ENCODE results near the gene FAM156A.
"Not testable (repeated sequence)": the region's sequence is repeated elsewhere in the genome, so short reads cannot be mapped to it uniquely, and the experiment has no call there.

FAM156A gene

GRCh38 chrX:52988985-52989917 is 30.9 kb upstream of the FAM156A start:
- peak; percentile 42 for FAIRE-seq
- TF ChIP-seq TAF1 (IDR thresholded peaks at IDR 0.05; ENCODE audit: borderline replicate concordance, low read depth, low read length) (no peak), POLR2A (IDR thresholded peaks at IDR 0.05; ENCODE audit: low read depth, low read length) (no peak), POLR2AphosphoS5 (IDR thresholded peaks at IDR 0.05; ENCODE audit: low read depth, low read length) (no peak)
- DNase-seq (ENCODE audit: insufficient read length), result no peak

GRCh38 chrX:52983321-52984000 is 25.1 kb upstream of the FAM156A start:
- DNase-seq (ENCODE audit: insufficient read length) (no peak), FAIRE-seq (no peak)
- TF ChIP-seq POLR2AphosphoS5 (IDR thresholded peaks at IDR 0.05; ENCODE audit: low read depth, low read length) (no peak), POLR2A (IDR thresholded peaks at IDR 0.05; ENCODE audit: low read depth, low read length) (no peak), TAF1 (IDR thresholded peaks at IDR 0.05; ENCODE audit: borderline replicate concordance, low read depth, low read length) (no peak)

- TF ChIP-seq POLR2A (IDR thresholded peaks at IDR 0.05; ENCODE audit: low read depth, low read length) (no peak), TAF1 (IDR thresholded peaks at IDR 0.05; ENCODE audit: borderline replicate concordance, low read depth, low read length) (no peak), POLR2AphosphoS5 (IDR thresholded peaks at IDR 0.05; ENCODE audit: low read depth, low read length) (no peak)
- FAIRE-seq (peak; percentile 14), DNase-seq (ENCODE audit: insufficient read length) (no peak)
Observed at GRCh38 chrX:52979993-52980392, 21.7 kb upstream of the FAM156A start.

- TF ChIP-seq TAF1 (IDR thresholded peaks at IDR 0.05; ENCODE audit: borderline replicate concordance, low read depth, low read length), result no peak
- no peak for TF ChIP-seq POLR2A (IDR thresholded peaks at IDR 0.05; ENCODE audit: low read depth, low read length)
- TF ChIP-seq POLR2AphosphoS5 (IDR thresholded peaks at IDR 0.05; ENCODE audit: low read depth, low read length), result no peak
- no peak for DNase-seq (ENCODE audit: insufficient read length)
- FAIRE-seq, result no peak
Observed at GRCh38 chrX:52979568-52979967, 21.2 kb upstream of the FAM156A start.

GRCh38 chrX:52977953-52978352 is 19.6 kb upstream of the FAM156A start:
- DNase-seq (ENCODE audit: insufficient read length) (no peak), FAIRE-seq (no peak)
- TF ChIP-seq POLR2AphosphoS5 (IDR thresholded peaks at IDR 0.05; ENCODE audit: low read depth, low read length) (no peak), POLR2A (IDR thresholded peaks at IDR 0.05; ENCODE audit: low read depth, low read length) (no peak), TAF1 (IDR thresholded peaks at IDR 0.05; ENCODE audit: borderline replicate concordance, low read depth, low read length) (no peak)

- not testable (repeated sequence) for DNase-seq (ENCODE audit: insufficient read length)
- peak; percentile 58 for FAIRE-seq
Observed at GRCh38 chrX:52975576-52975975, 17.3 kb upstream of the FAM156A start.

- FAIRE-seq; DNase-seq (ENCODE audit: insufficient read length): not testable (repeated sequence)
Observed at GRCh38 chrX:52974336-52974992, 16.1 kb upstream of the FAM156A start.

- not testable (repeated sequence) for DNase-seq (ENCODE audit: insufficient read length); FAIRE-seq
Observed at GRCh38 chrX:52967922-52968321, 9.6 kb upstream of the FAM156A start.

GRCh38 chrX:52966993-52967738 is 8.8 kb upstream of the FAM156A start:
- not testable (repeated sequence) for DNase-seq (ENCODE audit: insufficient read length); FAIRE-seq

- not testable (repeated sequence) for DNase-seq (ENCODE audit: insufficient read length)
- peak; percentile 56 for FAIRE-seq
Observed at GRCh38 chrX:52958961-52959360, 643 bp upstream of the FAM156A start.

GRCh38 chrX:52949884-52950283 is 8.4 kb downstream of the FAM156A start:
- not testable (repeated sequence) for FAIRE-seq; DNase-seq (ENCODE audit: insufficient read length)

GRCh38 chrX:52949325-52949724 is 9.0 kb downstream of the FAM156A start:
- DNase-seq (ENCODE audit: insufficient read length), result not testable (repeated sequence)

GRCh38 chrX:52948265-52948664 is 10.1 kb downstream of the FAM156A start:
- FAIRE-seq; DNase-seq (ENCODE audit: insufficient read length): not testable (repeated sequence)

More at GRCh38 chrX:52949325-52949724, 9.0 kb downstream of the FAM156A start:
- FAIRE-seq, result not testable (repeated sequence)

GRCh38 chrX:52947501-52947900 is 10.8 kb downstream of the FAM156A start:
- FAIRE-seq; DNase-seq (ENCODE audit: insufficient read length): not testable (repeated sequence)

GRCh38 chrX:52945838-52946494 is 12.4 kb downstream of the FAM156A start:
- not testable (repeated sequence) for DNase-seq (ENCODE audit: insufficient read length); FAIRE-seq

- peak; percentile 38 for FAIRE-seq
- not testable (repeated sequence) for DNase-seq (ENCODE audit: insufficient read length)
Observed at GRCh38 chrX:52941728-52942127, 16.6 kb downstream of the FAM156A start.

- FAIRE-seq; DNase-seq (ENCODE audit: insufficient read length): not testable (repeated sequence)
Observed at GRCh38 chrX:52940704-52941103, 17.6 kb downstream of the FAM156A start.

All from GM12892 (cell line).